H9 (cell line): ENCODE data around the gene CALR. TPM values are rescaled to one million over a fixed set of nuclear protein-coding genes. Genes with fewer than 3 reads are reported as not detected.

Experiments used
- DNase-seq: peaks from one replicate; pipeline ENCODE4 v3.0.0-alpha.2; 2017
- H2AFZ ChIP-seq: one replicate; pipeline ENCODE4 v1.6.1; 2013; ENCODE audit warnings: mild to moderate bottlenecking, low read length, control low read depth, moderate library complexity
- H2AK5ac ChIP-seq: 2 replicates; pipeline ENCODE4 v1.6.1; 2013; ENCODE audit warnings: low read length, control low read depth, mixed read lengths; ENCODE audit not compliant: insufficient read length
- H2BK120ac ChIP-seq: one replicate; pipeline ENCODE4 v1.6.1; 2013; ENCODE audit warnings: low read depth, mild to moderate bottlenecking, low read length, control low read depth, inconsistent platforms; ENCODE audit not compliant: poor library complexity, severe bottlenecking
- H2BK12ac ChIP-seq: 2 replicates; pipeline ENCODE4 v1.6.1; 2013; ENCODE audit warnings: low read length, control low read depth, mixed read lengths, low read depth; ENCODE audit not compliant: insufficient read length
- H2BK15ac ChIP-seq: 2 replicates; pipeline ENCODE4 v1.6.1; 2013; ENCODE audit warnings: low read depth, low read length, control low read depth
- H2BK20ac ChIP-seq: one replicate; pipeline ENCODE4 v1.6.1; 2013; ENCODE audit warnings: low read depth, mild to moderate bottlenecking, low read length, control low read depth, inconsistent platforms; ENCODE audit not compliant: poor library complexity, severe bottlenecking
- H2BK5ac ChIP-seq: 2 replicates; pipeline ENCODE4 v1.6.1; 2013; ENCODE audit warnings: low read length, control low read depth, mixed read lengths; ENCODE audit not compliant: insufficient read length
- H3K14ac ChIP-seq: 2 replicates; pipeline ENCODE4 v1.6.1; 2013; ENCODE audit warnings: low read length, control low read depth; ENCODE audit not compliant: insufficient read depth
- H3K18ac ChIP-seq: 2 replicates; pipeline ENCODE4 v1.6.1; 2013; ENCODE audit warnings: low read depth, mild to moderate bottlenecking, mixed read lengths, low read length, control low read depth; ENCODE audit not compliant: insufficient read length
- H3K23ac ChIP-seq: 2 replicates; pipeline ENCODE4 v1.6.1; 2013; ENCODE audit warnings: low read length, control low read depth, mixed read lengths, low read depth; ENCODE audit not compliant: insufficient read length
- H3K23me2 ChIP-seq: 2 replicates; pipeline ENCODE4 v1.6.1; 2013; ENCODE audit warnings: low read depth, mild to moderate bottlenecking, mixed read lengths, low read length, control low read depth; ENCODE audit not compliant: insufficient read length, poor library complexity, severe bottlenecking
- H3K27ac ChIP-seq: 2 replicates; pipeline ENCODE4 v1.5.1; 2013; ENCODE audit warnings: low read length, control low read depth, mixed read lengths, low read depth; ENCODE audit not compliant: insufficient read length
- H3K27me3 ChIP-seq: 2 replicates; pipeline ENCODE4 v1.6.1; 2013; ENCODE audit warnings: low read length, control low read depth, inconsistent platforms; ENCODE audit not compliant: insufficient read depth
- H3K4ac ChIP-seq: 2 replicates; pipeline ENCODE4 v1.6.1; 2013; ENCODE audit warnings: low read depth, mild to moderate bottlenecking, control low read depth, inconsistent platforms, low read length, moderate library complexity
- H3K4me1 ChIP-seq: 2 replicates; pipeline ENCODE4 v1.6.1; 2013; ENCODE audit warnings: low read length, control low read depth, inconsistent platforms; ENCODE audit not compliant: insufficient read depth
- H3K4me2 ChIP-seq: 2 replicates; pipeline ENCODE4 v1.6.1; 2013; ENCODE audit warnings: low read length, control low read depth, mixed read lengths; ENCODE audit not compliant: insufficient read length, insufficient read depth
- H3K56ac ChIP-seq: 2 replicates; pipeline ENCODE4 v1.6.1; 2013; ENCODE audit warnings: low read depth, mild to moderate bottlenecking, mixed read lengths, low read length, control low read depth; ENCODE audit not compliant: insufficient read length
- H3K79me1 ChIP-seq: 2 replicates; pipeline ENCODE4 v1.6.1; 2013; ENCODE audit warnings: low read depth, mild to moderate bottlenecking, moderate library complexity, low read length, control low read depth, inconsistent platforms; ENCODE audit not compliant: insufficient read depth, poor library complexity, severe bottlenecking
- H3K79me2 ChIP-seq: 2 replicates; pipeline ENCODE4 v1.6.1; 2013; ENCODE audit warnings: low read length, control low read depth, inconsistent platforms; ENCODE audit not compliant: insufficient read depth
- H3K9ac ChIP-seq: 2 replicates; pipeline ENCODE4 v1.6.1; 2013; ENCODE audit warnings: low read length, control low read depth, mixed read lengths; ENCODE audit not compliant: insufficient read length; ENCODE audit errors: extremely low read depth
- H3K9me3 ChIP-seq: one replicate; pipeline ENCODE4 v1.6.1; 2013; ENCODE audit warnings: low read depth, low read length, inconsistent platforms; ENCODE audit not compliant: control insufficient read depth
- H3T11ph ChIP-seq: one replicate; pipeline ENCODE4 v1.6.1; 2013; ENCODE audit warnings: mild to moderate bottlenecking, low read length, control low read depth, inconsistent platforms
- H4K20me1 ChIP-seq: one replicate; pipeline ENCODE4 v1.6.1; 2013; ENCODE audit not compliant: control insufficient read depth, insufficient read length, insufficient read depth
- H4K5ac ChIP-seq: 2 replicates; pipeline ENCODE4 v1.6.1; 2013; ENCODE audit warnings: low read depth, mild to moderate bottlenecking, mixed read lengths, low read length, control low read depth; ENCODE audit not compliant: insufficient read length
- H4K8ac ChIP-seq: replicated peaks from 2 replicates; pipeline ENCODE4 v1.6.1; 2013; ENCODE audit warnings: low read length, control low read depth, mixed read lengths, low read depth; ENCODE audit not compliant: insufficient read length
- H4K91ac ChIP-seq: 2 replicates; pipeline ENCODE4 v1.6.1; 2013; ENCODE audit warnings: low read depth, mild to moderate bottlenecking, moderate library complexity, mixed read lengths, low read length, control low read depth; ENCODE audit not compliant: insufficient read length
- H3K27ac Mint-ChIP-seq, 3 experiments: 2 replicates in 2 of 3; 3 replicates in 1 of 3; pipeline ENCODE4 v1.8.0; 2020 to 2021; ENCODE audit warnings: mixed read lengths in 3 of 3, mild to moderate bottlenecking in 1 of 3, moderate library complexity in 1 of 3
- H3K27me3 Mint-ChIP-seq: 2 replicates; pipeline ENCODE4 v1.8.0; 2021; ENCODE audit warnings: low read depth, mild to moderate bottlenecking, moderate library complexity, mixed read lengths
- H3K36me3 Mint-ChIP-seq, 3 experiments: 2 replicates in 2 of 3; 3 replicates in 1 of 3; pipeline ENCODE4 v1.8.0; 2020 to 2021; ENCODE audit warnings: low read depth in 3 of 3, mixed read lengths in 3 of 3; ENCODE audit not compliant: insufficient read depth in 1 of 3
- H3K4me1 Mint-ChIP-seq, 2 experiments: 2 replicates each; pipeline ENCODE4 v1.8.0; 2020; ENCODE audit warnings: mixed read lengths in 2 of 2
- H3K4me3 Mint-ChIP-seq, 2 experiments: 2 replicates in 1 of 2; 3 replicates in 1 of 2; pipeline ENCODE4 v1.8.0; 2020 to 2021; ENCODE audit warnings: mild to moderate bottlenecking in 2 of 2, mixed read lengths in 2 of 2, moderate library complexity in 1 of 2
- H3K9me3 Mint-ChIP-seq, 2 experiments: 2 replicates in 1 of 2; 3 replicates in 1 of 2; pipeline ENCODE4 v1.8.0; 2020; ENCODE audit warnings: mild to moderate bottlenecking in 2 of 2, mixed read lengths in 2 of 2, moderate library complexity in 1 of 2
- CTCF ChIP-seq: fragments of 200-600 bp; sonication (generic); conservative IDR thresholded peaks from 3 replicates; pipeline ENCODE4 v1.8.0; 2021; ENCODE audit warnings: antibody characterized with exemption, mild to moderate bottlenecking
- WGBS: extraction: QIAGEN DNeasy Blood & Tissue Kit; methylation state at CpG from one replicate; pipeline ENCODE4 v1.1.7; 2013; ENCODE audit warnings: missing lambda C conversion rate, low lambda C conversion rate, mixed read lengths; ENCODE audit not compliant: insufficient read length; ENCODE audit errors: extremely low coverage; 5-methylcytosine and 5-hydroxymethylcytosine counted together
- total RNA-seq: library from RNA; stranded (reverse); gene quantifications from 2 replicates; pipeline ENCODE4 v1.2.1, GENCODE V29; 2021

Gene CALR
- total RNA-seq, 1 experiment from 2014 or later: 887 TPM

GRCh38 chr19:12983091-12983490 is 44.7 kb downstream of the CALR start:
- no CpG with 5 or more reads among the region's 10 CpGs for WGBS
- no peaks in the 10 kb centered on the region for H3K9me3 ChIP-seq

More at GRCh38 chr19:12983091-12983490, 44.7 kb downstream of the CALR start:
- Mint-ChIP-seq H3K4me3 (no peak overlapping the region), H3K27ac (no peak overlapping the region), H3K36me3 (no peaks in the 10 kb centered on the region), H3K27me3 (peaks cover 12% of the 10 kb centered on the region), H3K4me1 (peaks cover 6 to 9% of the 10 kb centered on the region in 2 experiments), H3K9me3 (no peaks in the 10 kb centered on the region; a peak in 1 of 5 replicates)
- H3K4ac ChIP-seq: no peak overlapping the region
- H2BK20ac ChIP-seq: no peak overlapping the region
- no peak overlapping the region for H2AK5ac ChIP-seq
- H4K91ac ChIP-seq: no peak overlapping the region
- no peaks in the 10 kb centered on the region for H3K79me2 ChIP-seq
- no peak overlapping the region for H2BK120ac ChIP-seq
- H2AFZ ChIP-seq: no peak overlapping the region
- H3K9ac ChIP-seq: no peak overlapping the region
- no peaks in the 10 kb centered on the region; the same call in 1 of the 2 replicates for H3K27me3 ChIP-seq
- no peak overlapping the region for H3T11ph ChIP-seq
- H4K5ac ChIP-seq: no peak overlapping the region
- H3K79me1 ChIP-seq: no peaks in the 10 kb centered on the region
- no peak for TF ChIP-seq CTCF
- H2BK12ac ChIP-seq: no peak overlapping the region
- H3K14ac ChIP-seq: no peak overlapping the region
- no peaks in the 10 kb centered on the region for H3K23me2 ChIP-seq
- no peak overlapping the region for H4K8ac ChIP-seq
- no peak overlapping the region for H3K18ac ChIP-seq
- no peak overlapping the region for H2BK15ac ChIP-seq
- H4K20me1 ChIP-seq: no peaks in the 10 kb centered on the region
- DNase-seq: no peak
- H2BK5ac ChIP-seq: no peak overlapping the region
- no peak overlapping the region for H3K27ac ChIP-seq
- H3K56ac ChIP-seq: no peak overlapping the region
- H3K23ac ChIP-seq: no peak overlapping the region
- no peaks in the 10 kb centered on the region for H3K4me1 ChIP-seq
- H3K4me2 ChIP-seq: peak overlapping the region; percentile 28
